Stimulated activated CD4-positive, alpha-beta T cell treated with anti-CD3 and anti-CD28 coated beads, Interleukin-12 subunit alpha, Interleukin-12 subunit beta, amount 100 ng/mL, for 48 hours (primary cell): ENCODE data around the gene STAT3.
"Not testable (repeated sequence)": the region's sequence is repeated elsewhere in the genome, so short reads cannot be mapped to it uniquely, and the experiment has no call there.

Source experiments
- DNase-seq, 3 donors: peaks; one replicate each; pipeline ENCODE4 v3.0.0-alpha.2; 2020; ENCODE audit warnings: low read depth in 2 of 3, low spot score in 1 of 3

The STAT3 gene

GRCh38 chr17:42264366-42264765, 123.9 kb downstream of the STAT3 start:
- not testable (repeated sequence) for DNase-seq
